HepG2 (cell line): Measurements from ENCODE around the gene HMCN1.

Source experiments
- NR1H2 ChIP-seq: sonication (generic); formaldehyde crosslinking; IDR thresholded peaks from 2 replicates; pipeline ENCODE4 v1.8.1; 2022; ENCODE audit warnings: low read depth, missing genetic modification reagents, borderline replicate concordance
- XBP1 ChIP-seq: sonication (generic); formaldehyde crosslinking; IDR thresholded peaks from 2 replicates; pipeline ENCODE4 v1.5.0; 2020; ENCODE audit warnings: missing genetic modification reagents

GRCh38 chr1:185739967-185740366 lies 5.8 kb downstream of the HMCN1 start:
- no peak for TF ChIP-seq XBP1 (CRISPR knock-in tag)
- no peak for TF ChIP-seq NR1H2 (CRISPR knock-in tag)
